Brain microvascular endothelial cell (primary cell): ENCODE results near the gene TAC3.

Experiments
- DNase-seq: peaks from one replicate; pipeline ENCODE4 v3.0.0-alpha.2; 2020
- H3K27ac ChIP-seq: fragments of 250-450 bp; sonication (Bioruptor Pico); 2 replicates; pipeline ENCODE4 v1.5.1; 2020; ENCODE audit warnings: mild to moderate bottlenecking, moderate library complexity
- H3K27me3 ChIP-seq: fragments of 250-450 bp; sonication (Bioruptor Pico); replicated peaks from 2 replicates; pipeline ENCODE4 v1.5.1; 2020; ENCODE audit warnings: mild to moderate bottlenecking
- H3K36me3 ChIP-seq: fragments of 250-450 bp; sonication (Bioruptor Pico); replicated peaks from 2 replicates; pipeline ENCODE4 v1.5.1; 2020; ENCODE audit warnings: mild to moderate bottlenecking
- H3K4me3 ChIP-seq: 2 replicates; pipeline ENCODE4 v1.5.1; 2011; ENCODE audit warnings: low read depth, mild to moderate bottlenecking, control low read depth, low read length, moderate library complexity
- in situ Hi-C: cut with HindIII; loops from 2 replicates; pipeline ENCODE4 v1.10.0; 2017; ENCODE audit warnings: low sequenced_read_pairs, low pct_ligation_motif_present
- TF ChIP-seq, protein P1 (sequence below): IDR thresholded peaks from 2 replicates; pipeline ENCODE4 v1.5.1; 2011; ENCODE audit warnings: low read depth, mild to moderate bottlenecking, moderate library complexity, low read length, control low read depth, inconsistent platforms; ENCODE audit errors: missing control alignments

TAC3 gene

DNA sequence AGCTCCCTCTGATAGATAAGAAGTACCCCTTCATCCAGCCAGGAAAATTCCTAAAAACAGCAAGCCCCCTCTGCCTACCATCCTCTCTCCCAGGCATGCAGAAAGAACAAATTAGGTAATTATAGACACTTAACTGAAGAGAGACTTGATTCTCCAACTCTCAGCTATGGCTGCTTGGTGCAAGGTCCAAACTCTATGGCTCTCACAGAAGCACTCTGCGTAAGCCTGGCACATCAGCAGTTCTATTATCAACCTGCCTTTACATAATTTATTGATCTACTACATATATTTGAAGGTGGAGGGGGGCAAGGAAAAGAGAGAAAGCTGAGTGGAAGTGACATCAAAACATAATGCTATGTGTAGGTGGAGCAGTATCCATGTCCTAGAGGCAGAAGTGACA, 34.7 kb upstream of the TAC3 start:
- in situ Hi-C loops: no loop called here
- no peaks in the 10 kb centered on the region for H3K27me3 ChIP-seq
- TF ChIP-seq, protein P1, sequence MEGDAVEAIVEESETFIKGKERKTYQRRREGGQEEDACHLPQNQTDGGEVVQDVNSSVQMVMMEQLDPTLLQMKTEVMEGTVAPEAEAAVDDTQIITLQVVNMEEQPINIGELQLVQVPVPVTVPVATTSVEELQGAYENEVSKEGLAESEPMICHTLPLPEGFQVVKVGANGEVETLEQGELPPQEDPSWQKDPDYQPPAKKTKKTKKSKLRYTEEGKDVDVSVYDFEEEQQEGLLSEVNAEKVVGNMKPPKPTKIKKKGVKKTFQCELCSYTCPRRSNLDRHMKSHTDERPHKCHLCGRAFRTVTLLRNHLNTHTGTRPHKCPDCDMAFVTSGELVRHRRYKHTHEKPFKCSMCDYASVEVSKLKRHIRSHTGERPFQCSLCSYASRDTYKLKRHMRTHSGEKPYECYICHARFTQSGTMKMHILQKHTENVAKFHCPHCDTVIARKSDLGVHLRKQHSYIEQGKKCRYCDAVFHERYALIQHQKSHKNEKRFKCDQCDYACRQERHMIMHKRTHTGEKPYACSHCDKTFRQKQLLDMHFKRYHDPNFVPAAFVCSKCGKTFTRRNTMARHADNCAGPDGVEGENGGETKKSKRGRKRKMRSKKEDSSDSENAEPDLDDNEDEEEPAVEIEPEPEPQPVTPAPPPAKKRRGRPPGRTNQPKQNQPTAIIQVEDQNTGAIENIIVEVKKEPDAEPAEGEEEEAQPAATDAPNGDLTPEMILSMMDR: no peak

GRCh38 chr12:57049890-57050289, 33.6 kb upstream of the TAC3 start, which contains the start of gene MYO1A:
Gene MYO1A, minus strand, starts transcription at chr12:57050129. Its CDS starts 1,806 bp downstream, at chr12:57048323.
- DNase-seq: no peak
- no peak within 1 kb of the TSS for H3K4me3 ChIP-seq
- no peaks in the 10 kb centered on the region for H3K36me3 ChIP-seq
- H3K27me3 ChIP-seq: no peaks in the 10 kb centered on the region
- TF ChIP-seq, protein P1: no peak
- H3K27ac ChIP-seq: no peak within 1 kb of the TSS
- in situ Hi-C loops: no loop called here

More for the DNA sequence above, 34.7 kb upstream of the TAC3 start:
- H3K4me3 ChIP-seq: no peak overlapping the region
- H3K36me3 ChIP-seq: no peaks in the 10 kb centered on the region
- DNase-seq: no peak
- H3K27ac ChIP-seq: no peak overlapping the region

GRCh38 chr12:57049119-57049446, 32.8 kb upstream of the TAC3 start:
- Histone ChIP-seq H3K27ac (no peak overlapping the region), H3K27me3 (no peaks in the 10 kb centered on the region), H3K36me3 (no peaks in the 10 kb centered on the region), H3K4me3 (no peak overlapping the region)
- TF ChIP-seq, protein P1: no peak
- DNase-seq: no peak
- in situ Hi-C loops: no loop called here

DNA sequence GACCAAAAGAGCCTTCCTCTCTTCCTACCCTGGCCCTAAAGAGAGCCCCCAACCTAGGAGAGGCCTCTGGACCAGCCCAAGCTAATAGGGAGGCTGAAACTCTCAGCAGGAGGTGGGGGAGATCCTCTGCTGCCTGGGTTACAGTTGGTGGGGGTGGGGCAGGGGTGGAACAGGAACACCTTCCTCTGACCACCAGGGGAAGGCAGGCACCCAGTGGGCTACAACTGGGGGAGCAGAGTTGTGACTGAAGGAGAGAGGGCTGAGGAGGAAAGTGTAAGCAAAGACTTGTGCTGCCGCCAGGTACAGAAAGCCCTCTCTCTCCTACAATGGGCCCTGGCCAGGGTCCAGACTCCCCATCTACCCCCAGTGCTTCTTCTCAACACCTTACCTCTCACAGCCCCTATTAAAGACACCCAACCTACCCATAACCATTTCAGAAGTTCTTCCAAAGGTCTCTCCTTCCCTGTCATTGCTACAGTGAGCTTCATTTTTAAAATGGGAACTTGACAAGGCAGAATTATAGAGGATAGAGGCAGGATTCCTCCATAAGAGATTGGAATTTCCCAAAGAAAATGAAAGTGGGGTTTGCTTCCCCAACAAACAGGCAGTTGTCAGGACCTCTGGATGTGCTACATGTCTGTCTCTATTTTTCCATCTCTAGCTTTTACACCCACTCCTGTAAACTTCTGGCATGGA, 32.2 kb upstream of the TAC3 start:
- DNase-seq: no peak
- in situ Hi-C loops: no loop called here
- TF ChIP-seq, protein P1: no peak
- no peaks in the 10 kb centered on the region for H3K36me3 ChIP-seq
- no peak overlapping the region for H3K27ac ChIP-seq
- no peak overlapping the region for H3K4me3 ChIP-seq
- no peaks in the 10 kb centered on the region for H3K27me3 ChIP-seq

DNA sequence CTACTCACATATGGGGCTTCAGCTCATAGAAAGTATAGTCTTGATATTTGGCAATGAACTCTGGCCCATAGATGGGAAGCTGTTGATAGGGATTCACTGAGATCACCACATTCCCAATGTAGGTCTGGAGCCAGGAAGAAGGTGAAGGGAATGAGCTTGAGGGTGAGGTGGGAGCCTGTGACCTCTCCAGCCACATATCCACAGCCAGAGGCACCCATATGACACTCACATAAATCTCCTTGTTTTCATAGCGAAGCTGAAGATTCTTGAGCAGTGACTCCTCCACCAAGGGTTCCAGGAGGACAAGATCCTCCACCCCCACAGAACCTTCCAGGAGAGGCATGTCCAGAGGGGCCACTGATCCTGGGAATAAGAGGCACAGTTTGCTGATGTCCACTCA, 31.7 kb upstream of the TAC3 start:
- in situ Hi-C loops: no loop called here
- H3K4me3 ChIP-seq: no peak overlapping the region
- no peaks in the 10 kb centered on the region for H3K27me3 ChIP-seq
- no peaks in the 10 kb centered on the region for H3K36me3 ChIP-seq
- no peak for DNase-seq
- H3K27ac ChIP-seq: no peak overlapping the region
- TF ChIP-seq, protein P1: no peak
